Suprapubic skin (tissue), 4 donors: ENCODE data around the gene ZNF281. TPM values are rescaled to one million over a fixed set of nuclear protein-coding genes. Genes with fewer than 3 reads are reported as not detected.

ENCODE experiments used
- DNase-seq, 2 donors: peaks; one replicate each; pipeline ENCODE4 v3.0.0-alpha.2; 2019; ENCODE audit warnings: low spot score in 2 of 2
- H3K27ac ChIP-seq: fragments of 200-600 bp; sonication (generic); one replicate; pipeline ENCODE4 v1.5.1; 2019
- H3K27me3 ChIP-seq: fragments of 200-600 bp; sonication (generic); one replicate; pipeline ENCODE4 v1.5.1; 2019
- H3K36me3 ChIP-seq: fragments of 200-600 bp; sonication (generic); one replicate; pipeline ENCODE4 v1.5.1; 2019
- H3K4me1 ChIP-seq: fragments of 200-600 bp; sonication (generic); one replicate; pipeline ENCODE4 v1.5.1; 2019
- H3K4me3 ChIP-seq: fragments of 200-600 bp; sonication (generic); one replicate; pipeline ENCODE4 v1.5.1; 2019; ENCODE audit warnings: mild to moderate bottlenecking
- H3K9me3 ChIP-seq: fragments of 200-600 bp; sonication (generic); one replicate; pipeline ENCODE4 v1.5.1; 2019
- CTCF ChIP-seq, 2 donors: fragments of 200-600 bp in 1 of 2; fragments of 450-650 bp in 1 of 2; sonication (generic) in 1 of 2; IDR thresholded peaks; one replicate each; pipeline ENCODE4 v1.5.1; 2016 to 2019; ENCODE audit warnings: antibody characterized with exemption in 2 of 2, mild to moderate bottlenecking in 1 of 2, moderate library complexity in 1 of 2
- EP300 ChIP-seq: sonication (generic); formaldehyde crosslinking; IDR thresholded peaks from one replicate; pipeline ENCODE4 v1.6.1; 2017; ENCODE audit warnings: antibody characterized with exemption
- POLR2A ChIP-seq, 2 donors: fragments of 450-650 bp; IDR thresholded peaks; one replicate each; pipeline ENCODE4 v1.6.1; 2017; ENCODE audit warnings: antibody characterized with exemption in 2 of 2, mild to moderate bottlenecking in 2 of 2, moderate library complexity in 2 of 2
- POLR2AphosphoS5 ChIP-seq, 3 donors: sonication (generic); formaldehyde crosslinking; IDR thresholded peaks; one replicate each; pipeline ENCODE4 v1.6.1; 2017; ENCODE audit warnings: antibody characterized with exemption in 3 of 3
- WGBS: methylation state at CpG from one replicate; pipeline ENCODE4 v1.1.5; 2018; 5-methylcytosine and 5-hydroxymethylcytosine counted together
- total RNA-seq, 4 donors: library from RNA; depleted of rRNA; stranded (reverse); fragments of >200 nt; gene quantifications; one replicate each; pipeline ENCODE4 v1.1.0, GENCODE V29; 2016

Gene ZNF281
- total RNA-seq, 4 donors from 2014 or later = 4.5 to 9.4 (median 8.2) TPM

GRCh38 chr1:200374569-200375295, 35.1 kb downstream of the ZNF281 start:
- no peaks in the 10 kb centered on the region for H3K4me1 ChIP-seq
- H3K4me3 ChIP-seq = no peak overlapping the region
- TF ChIP-seq POLR2A (IDR thresholded peaks at IDR 0.05) (no peak), POLR2AphosphoS5 (IDR thresholded peaks at IDR 0.05) (no peak), EP300 (no peak), CTCF (IDR thresholded peaks at IDR 0.05) (no peak)
- WGBS = 55% methylated on average over 7 of the region's 7 CpGs
- no peak for DNase-seq
- H3K27me3 ChIP-seq = no peaks in the 10 kb centered on the region
- no peaks in the 10 kb centered on the region for H3K36me3 ChIP-seq
- H3K9me3 ChIP-seq = no peaks in the 10 kb centered on the region
- no peak overlapping the region for H3K27ac ChIP-seq

GRCh38 chr1:200373811-200374231, 36.0 kb downstream of the ZNF281 start:
- no peaks in the 10 kb centered on the region for H3K27me3 ChIP-seq
- H3K27ac ChIP-seq = no peak overlapping the region
- no peak for TF ChIP-seq EP300
- TF ChIP-seq CTCF (IDR thresholded peaks at IDR 0.05) = no peak
- TF ChIP-seq POLR2AphosphoS5 (IDR thresholded peaks at IDR 0.05) = no peak
- no peak for TF ChIP-seq POLR2A (IDR thresholded peaks at IDR 0.05)
- H3K4me1 ChIP-seq = no peaks in the 10 kb centered on the region
- H3K4me3 ChIP-seq = no peak overlapping the region
- no peak for DNase-seq
- H3K9me3 ChIP-seq = no peaks in the 10 kb centered on the region
- 61% methylated on average over 5 of the region's 5 CpGs for WGBS
- no peaks in the 10 kb centered on the region for H3K36me3 ChIP-seq

- Histone ChIP-seq H3K36me3 (no peaks in the 10 kb centered on the region), H3K4me1 (no peaks in the 10 kb centered on the region), H3K27ac (no peak overlapping the region), H3K27me3 (no peaks in the 10 kb centered on the region), H3K9me3 (no peaks in the 10 kb centered on the region), H3K4me3 (no peak overlapping the region)
- no peak for DNase-seq
- WGBS = 71% methylated on average over 2 of the region's 2 CpGs
- TF ChIP-seq CTCF (IDR thresholded peaks at IDR 0.05) = no peak
- no peak for TF ChIP-seq POLR2AphosphoS5 (IDR thresholded peaks at IDR 0.05)
- no peak for TF ChIP-seq EP300
- TF ChIP-seq POLR2A (IDR thresholded peaks at IDR 0.05) = no peak
These were observed 37.0 kb downstream of the ZNF281 start for GRCh38 chr1:200372885-200373181.

- Histone ChIP-seq H3K4me1 (no peaks in the 10 kb centered on the region), H3K4me3 (no peak overlapping the region), H3K27me3 (no peaks in the 10 kb centered on the region), H3K27ac (no peak overlapping the region), H3K36me3 (no peaks in the 10 kb centered on the region), H3K9me3 (no peaks in the 10 kb centered on the region)
- no peak for DNase-seq
- 91% methylated on average over 3 of the region's 3 CpGs for WGBS
- TF ChIP-seq POLR2A (IDR thresholded peaks at IDR 0.05) = no peak
- no peak for TF ChIP-seq EP300
These were observed 37.5 kb downstream of the ZNF281 start for GRCh38 chr1:200372095-200372884.

- no peak overlapping the region for H3K4me3 ChIP-seq
- no peak for TF ChIP-seq POLR2A (IDR thresholded peaks at IDR 0.05)
- TF ChIP-seq CTCF (IDR thresholded peaks at IDR 0.05) = no peak
- no peak for TF ChIP-seq POLR2AphosphoS5 (IDR thresholded peaks at IDR 0.05)
- no peak for TF ChIP-seq EP300
- no peaks in the 10 kb centered on the region for H3K9me3 ChIP-seq
- WGBS = 75% methylated on average over 2 of the region's 2 CpGs
- no peaks in the 10 kb centered on the region for H3K36me3 ChIP-seq
- DNase-seq = no peak
- no peak overlapping the region for H3K27ac ChIP-seq
- no peaks in the 10 kb centered on the region for H3K4me1 ChIP-seq
- H3K27me3 ChIP-seq = no peaks in the 10 kb centered on the region
These were observed 40.1 kb downstream of the ZNF281 start for GRCh38 chr1:200369706-200370105.
